PFSK-1 (cell line): ENCODE measurements around the gene DPYD.

Source experiments
- FOXP2 ChIP-seq: optimal IDR thresholded peaks from 2 replicates; pipeline ENCODE3; 2011; ENCODE audit warnings: borderline replicate concordance, control low read depth, inconsistent platforms; ENCODE audit not compliant: insufficient read depth; ENCODE audit errors: extremely low read length, extremely low read depth
- POLR2AphosphoS5 ChIP-seq: IDR thresholded peaks from 2 replicates; pipeline ENCODE4 v1.6.1; 2012; ENCODE audit warnings: low read depth, mild to moderate bottlenecking, control low read depth, low read length, moderate library complexity
- SIN3A ChIP-seq: IDR thresholded peaks from 2 replicates; pipeline ENCODE4 v1.6.1; 2012; ENCODE audit warnings: mild to moderate bottlenecking, low read length, moderate library complexity, borderline replicate concordance; ENCODE audit not compliant: insufficient read depth
- TAF1 ChIP-seq: IDR thresholded peaks from 2 replicates; pipeline ENCODE4 v1.6.1; 2012; ENCODE audit warnings: low read length, control low read depth, borderline replicate concordance; ENCODE audit not compliant: insufficient read depth
- TF ChIP-seq, protein P1 (sequence below), 2 experiments: IDR thresholded peaks; 2 replicates each; pipeline versions ENCODE4 v1.6.1 to v1.8.0; 2011 to 2012; ENCODE audit warnings: low read depth in 2 of 2, low read length in 2 of 2, control low read depth in 1 of 2, inconsistent platforms in 1 of 2, mild to moderate bottlenecking in 1 of 2, moderate library complexity in 1 of 2; ENCODE audit not compliant: insufficient read depth in 1 of 2

DNA sequence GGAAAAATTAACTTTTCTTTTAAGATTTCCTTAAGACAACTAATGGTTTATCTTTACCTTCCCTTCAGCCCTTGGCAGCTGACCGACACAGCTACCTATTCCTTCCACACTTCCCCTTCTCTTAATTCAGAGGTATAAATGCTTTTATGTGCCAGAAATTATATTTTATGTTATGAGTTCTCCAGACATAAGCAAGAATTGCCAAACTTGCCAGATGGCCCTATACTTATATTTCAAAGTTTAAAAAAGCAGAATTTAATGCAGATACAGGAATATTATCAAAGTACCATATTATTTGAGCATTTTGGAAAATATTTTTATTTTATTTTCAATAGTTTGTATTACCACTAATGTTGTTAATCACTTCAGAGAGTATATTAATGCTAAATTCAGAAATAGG lies 754.2 kb downstream of the DPYD start:
- no peak for TF ChIP-seq POLR2AphosphoS5
- no peak for TF ChIP-seq TAF1
- TF ChIP-seq, protein P1, sequence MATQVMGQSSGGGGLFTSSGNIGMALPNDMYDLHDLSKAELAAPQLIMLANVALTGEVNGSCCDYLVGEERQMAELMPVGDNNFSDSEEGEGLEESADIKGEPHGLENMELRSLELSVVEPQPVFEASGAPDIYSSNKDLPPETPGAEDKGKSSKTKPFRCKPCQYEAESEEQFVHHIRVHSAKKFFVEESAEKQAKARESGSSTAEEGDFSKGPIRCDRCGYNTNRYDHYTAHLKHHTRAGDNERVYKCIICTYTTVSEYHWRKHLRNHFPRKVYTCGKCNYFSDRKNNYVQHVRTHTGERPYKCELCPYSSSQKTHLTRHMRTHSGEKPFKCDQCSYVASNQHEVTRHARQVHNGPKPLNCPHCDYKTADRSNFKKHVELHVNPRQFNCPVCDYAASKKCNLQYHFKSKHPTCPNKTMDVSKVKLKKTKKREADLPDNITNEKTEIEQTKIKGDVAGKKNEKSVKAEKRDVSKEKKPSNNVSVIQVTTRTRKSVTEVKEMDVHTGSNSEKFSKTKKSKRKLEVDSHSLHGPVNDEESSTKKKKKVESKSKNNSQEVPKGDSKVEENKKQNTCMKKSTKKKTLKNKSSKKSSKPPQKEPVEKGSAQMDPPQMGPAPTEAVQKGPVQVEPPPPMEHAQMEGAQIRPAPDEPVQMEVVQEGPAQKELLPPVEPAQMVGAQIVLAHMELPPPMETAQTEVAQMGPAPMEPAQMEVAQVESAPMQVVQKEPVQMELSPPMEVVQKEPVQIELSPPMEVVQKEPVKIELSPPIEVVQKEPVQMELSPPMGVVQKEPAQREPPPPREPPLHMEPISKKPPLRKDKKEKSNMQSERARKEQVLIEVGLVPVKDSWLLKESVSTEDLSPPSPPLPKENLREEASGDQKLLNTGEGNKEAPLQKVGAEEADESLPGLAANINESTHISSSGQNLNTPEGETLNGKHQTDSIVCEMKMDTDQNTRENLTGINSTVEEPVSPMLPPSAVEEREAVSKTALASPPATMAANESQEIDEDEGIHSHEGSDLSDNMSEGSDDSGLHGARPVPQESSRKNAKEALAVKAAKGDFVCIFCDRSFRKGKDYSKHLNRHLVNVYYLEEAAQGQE (IDR thresholded peaks at IDR 0.05; ENCODE audit: insufficient read depth in 1 of 2, low read depth in 2 of 2, low read length in 2 of 2), result no peak
- TF ChIP-seq SIN3A, result no peak
- no peak for TF ChIP-seq FOXP2
